BE2C (cell line): ENCODE measurements around the gene CD160.
A peak's percentile ranks its signal among the peaks of the same experiment; 100 is the strongest.
"Not testable (repeated sequence)": the region's sequence is repeated elsewhere in the genome, so short reads cannot be mapped to it uniquely, and the experiment has no call there.

Experiments used
- DNase-seq: peaks from one replicate; pipeline ENCODE4 v3.0.0-alpha.2; 2020
- H3K27me3 ChIP-seq: fragments of 250-450 bp; sonication (Bioruptor Pico); 2 replicates; pipeline ENCODE4 v1.5.1; 2020; ENCODE audit warnings: mild to moderate bottlenecking
- H3K36me3 ChIP-seq: fragments of 250-450 bp; sonication (Bioruptor Pico); 2 replicates; pipeline ENCODE4 v1.5.1; 2020; ENCODE audit warnings: mild to moderate bottlenecking
- H3K4me1 ChIP-seq: fragments of 250-450 bp; sonication (Bioruptor Pico); 2 replicates; pipeline ENCODE4 v1.5.1; 2020
- H3K4me3 ChIP-seq: 2 replicates; pipeline ENCODE4 v1.5.1; 2011; ENCODE audit warnings: low read depth, low read length
- H3K9me3 ChIP-seq: fragments of 250-450 bp; sonication (Bioruptor Pico); 2 replicates; pipeline ENCODE4 v1.5.1; 2020
- TF ChIP-seq, protein P1 (sequence below): IDR thresholded peaks from 2 replicates; pipeline ENCODE4 v1.5.1; 2012; ENCODE audit warnings: mild to moderate bottlenecking, low read depth, low read length

CD160 gene

DNA sequence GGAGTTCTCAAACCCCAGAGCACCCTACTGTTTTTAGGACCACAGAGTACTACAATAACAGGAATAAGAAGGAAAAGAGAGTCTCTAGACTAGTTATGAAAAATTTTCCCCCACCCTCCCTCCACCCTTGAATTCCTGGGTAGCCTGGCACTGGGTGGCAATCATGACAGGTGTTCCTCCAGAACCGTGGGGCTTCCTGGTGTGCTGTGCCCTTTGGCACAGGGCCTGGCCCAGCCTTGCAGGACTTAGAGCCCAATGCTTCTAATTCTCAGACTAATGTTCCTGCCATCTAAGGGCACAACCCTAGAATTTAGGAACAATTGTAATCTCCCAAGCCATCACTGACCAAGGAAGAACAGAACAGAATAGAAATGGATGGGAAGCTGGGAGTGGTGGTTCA, 1.5 kb upstream of the CD160 start:
- TF ChIP-seq, protein P1, sequence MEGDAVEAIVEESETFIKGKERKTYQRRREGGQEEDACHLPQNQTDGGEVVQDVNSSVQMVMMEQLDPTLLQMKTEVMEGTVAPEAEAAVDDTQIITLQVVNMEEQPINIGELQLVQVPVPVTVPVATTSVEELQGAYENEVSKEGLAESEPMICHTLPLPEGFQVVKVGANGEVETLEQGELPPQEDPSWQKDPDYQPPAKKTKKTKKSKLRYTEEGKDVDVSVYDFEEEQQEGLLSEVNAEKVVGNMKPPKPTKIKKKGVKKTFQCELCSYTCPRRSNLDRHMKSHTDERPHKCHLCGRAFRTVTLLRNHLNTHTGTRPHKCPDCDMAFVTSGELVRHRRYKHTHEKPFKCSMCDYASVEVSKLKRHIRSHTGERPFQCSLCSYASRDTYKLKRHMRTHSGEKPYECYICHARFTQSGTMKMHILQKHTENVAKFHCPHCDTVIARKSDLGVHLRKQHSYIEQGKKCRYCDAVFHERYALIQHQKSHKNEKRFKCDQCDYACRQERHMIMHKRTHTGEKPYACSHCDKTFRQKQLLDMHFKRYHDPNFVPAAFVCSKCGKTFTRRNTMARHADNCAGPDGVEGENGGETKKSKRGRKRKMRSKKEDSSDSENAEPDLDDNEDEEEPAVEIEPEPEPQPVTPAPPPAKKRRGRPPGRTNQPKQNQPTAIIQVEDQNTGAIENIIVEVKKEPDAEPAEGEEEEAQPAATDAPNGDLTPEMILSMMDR = no peak
- no peaks in the 10 kb centered on the region for H3K4me1 ChIP-seq
- H3K4me3 ChIP-seq = no peak overlapping the region
- no peaks in the 10 kb centered on the region for H3K36me3 ChIP-seq
- H3K9me3 ChIP-seq = no peaks in the 10 kb centered on the region
- peaks cover 4% of the 10 kb centered on the region for H3K27me3 ChIP-seq
- no peak for DNase-seq

- H3K4me1 ChIP-seq, H3K9me3 ChIP-seq, H3K4me3 ChIP-seq, H3K27me3 ChIP-seq, H3K36me3 ChIP-seq, DNase-seq: not testable (repeated sequence)
Observed at GRCh38 chr1:145718465-145718864, 834 bp upstream of the CD160 start.

DNA sequence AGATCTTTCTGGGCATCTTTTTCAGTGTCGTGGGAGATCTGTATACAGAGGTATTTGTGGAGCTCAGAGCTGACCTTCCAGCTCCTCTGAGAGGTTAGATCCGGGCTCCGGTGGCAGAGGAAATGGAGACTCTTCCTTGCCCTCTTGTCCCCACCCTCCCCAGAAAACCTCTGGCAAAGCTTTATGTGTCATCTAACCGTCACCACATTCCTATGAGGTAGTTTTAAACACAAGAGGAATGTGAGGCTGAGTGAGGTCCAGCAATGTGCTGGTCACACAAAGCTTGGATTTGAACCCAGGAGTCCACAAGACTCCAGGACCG, 1.2 kb downstream of the CD160 start:
- DNase-seq = no peak
- Histone ChIP-seq H3K4me3 (peak overlapping the region; percentile 53), H3K36me3 (no peaks in the 10 kb centered on the region), H3K9me3 (no peaks in the 10 kb centered on the region), H3K27me3 (peaks cover 4% of the 10 kb centered on the region), H3K4me1 (no peaks in the 10 kb centered on the region)
- TF ChIP-seq, protein P1 = no peak

GRCh38 chr1:145720878-145721671, 1.8 kb downstream of the CD160 start:
- H3K4me1 ChIP-seq = no peaks in the 10 kb centered on the region
- peak overlapping the region; percentile 53 for H3K4me3 ChIP-seq
- peak; percentile 76 for DNase-seq
- peaks cover 4% of the 10 kb centered on the region for H3K27me3 ChIP-seq
- no peaks in the 10 kb centered on the region for H3K9me3 ChIP-seq
- TF ChIP-seq, protein P1 = peak; percentile 85
- no peaks in the 10 kb centered on the region for H3K36me3 ChIP-seq

- not testable (repeated sequence) for H3K9me3 ChIP-seq
Observed at GRCh38 chr1:145726193-145726592, 6.9 kb downstream of the CD160 start.

DNA sequence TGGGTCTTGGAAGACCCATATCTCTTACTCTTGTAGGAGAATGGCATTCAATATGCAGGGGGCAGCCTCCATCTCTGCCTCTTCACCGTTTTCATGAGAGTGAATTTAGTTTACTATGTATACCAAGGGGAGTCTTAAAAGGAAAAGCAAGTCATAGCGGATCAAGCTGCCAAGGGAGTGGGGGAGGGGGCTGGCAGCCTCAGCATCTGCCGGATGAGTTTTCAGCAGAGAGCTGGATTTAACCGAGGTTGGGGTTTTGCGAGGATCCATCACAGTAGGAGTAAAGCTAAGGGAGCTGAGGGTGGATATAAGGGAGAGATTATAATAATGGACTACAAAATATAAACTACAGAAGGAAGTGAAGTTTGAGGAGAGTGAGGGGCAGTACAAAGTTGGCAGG, 9.9 kb downstream of the CD160 start:
- Histone ChIP-seq H3K4me1 (no peaks in the 10 kb centered on the region), H3K27me3 (no peaks in the 10 kb centered on the region), H3K9me3 (no peaks in the 10 kb centered on the region), H3K4me3 (no peak overlapping the region), H3K36me3 (no peaks in the 10 kb centered on the region)
- TF ChIP-seq, protein P1 = no peak
- no peak for DNase-seq

More at GRCh38 chr1:145726193-145726592, 6.9 kb downstream of the CD160 start:
- H3K36me3 ChIP-seq, H3K4me1 ChIP-seq, H3K27me3 ChIP-seq, DNase-seq, H3K4me3 ChIP-seq: not testable (repeated sequence)

GRCh38 chr1:145729666-145730436, 10.6 kb downstream of the CD160 start:
- Histone ChIP-seq H3K9me3 (no peaks in the 10 kb centered on the region), H3K27me3 (no peaks in the 10 kb centered on the region), H3K4me3 (no peak overlapping the region), H3K36me3 (no peaks in the 10 kb centered on the region), H3K4me1 (no peaks in the 10 kb centered on the region)
- no peak for DNase-seq
- TF ChIP-seq, protein P1 = no peak
